ENCODE data around the gene RNASET2. TPM values are rescaled to one million over a fixed set of nuclear protein-coding genes. Genes with fewer than 3 reads are reported as not detected.

RNASET2 gene
- total and polyA plus RNA-seq, 2 of the 13 experiments (the other 11 are each of a cell fraction or from before 2014, with no cell fraction given): 44.6 to 597 TPM

GRCh38 chr6:166951670-166952060 is 4.7 kb downstream of the RNASET2 start:
- H3K36me3 ChIP-seq (replicated peaks in 1 of 2; ENCODE audit: control insufficient read depth in 1 of 2, insufficient read depth in 2 of 2, low read length in 2 of 2): peaks cover 29 to 68% of the 10 kb centered on the region in 2 experiments
- intact Hi-C loops (cut with micrococcal nuclease; ENCODE audit: unreplicated experiment) (loop anchor here (1.0 kb wide), 2 partner anchors 165 to 191 kb away; no protein-coding TSS in a partner anchor), in situ Hi-C loops (cut with HindIII; ENCODE audit: extremely low pct_ligation_motif_present, low pct_unique_long_range_greater_than_20kb) (no loop called here)
- H2AFZ ChIP-seq (ENCODE audit: low read length): no peak overlapping the region
- WGBS (ENCODE audit: low lambda C conversion rate): 87% methylated on average over 3 of the region's 3 CpGs
- FAIRE-seq (no peak), DNase-seq (ENCODE audit: low spot score) (no peak), ATAC-seq (no peak)
- CTCF ChIA-PET (ENCODE audit: low intra/inter-chr PET ratio, low total read pairs): interaction anchor here (2.0 kb wide), 1 partner anchor 165 kb away, joined by 15 read pairs; no protein-coding TSS in a partner anchor
- no peak overlapping the region for H3K4me3 ChIP-seq (replicated peaks in 1 of 3; ENCODE audit: insufficient read depth in 1 of 3, low read depth in 2 of 3, low read length in 3 of 3)
- no TSS peak for BruUV-seq (replicated peaks)
- H3K9ac ChIP-seq (ENCODE audit: insufficient read depth, low read depth, low read length): no peak overlapping the region
- peaks cover 65% of the 10 kb centered on the region for H3K4me1 ChIP-seq (ENCODE audit: insufficient read depth, low read length)
- H3K4me2 ChIP-seq (ENCODE audit: low read depth, low read length): peak overlapping the region; percentile 90; the same call in 1 of the 2 replicates
- peaks cover 56% of the 10 kb centered on the region for H3K79me2 ChIP-seq (ENCODE audit: insufficient read depth, low read length)
- peaks cover 71% of the 10 kb centered on the region for H4K20me1 ChIP-seq (ENCODE audit: insufficient read depth, low read length)
- no peak overlapping the region for H3K27ac ChIP-seq (ENCODE audit: extremely low read length, insufficient read depth, low read length)
- H3K9me3 ChIP-seq (ENCODE audit: low read length): no peaks in the 10 kb centered on the region
- POLR2A ChIA-PET: no interaction called here
- no peaks in the 10 kb centered on the region; a peak in 1 of 5 replicates for H3K27me3 ChIP-seq (ENCODE audit: control insufficient read depth in 1 of 2, insufficient read depth in 2 of 2, low read length in 2 of 2)
- 0 out of 2 replicates have a peak, but pooled peaks have one; percentile 7 for TF ChIP-seq KDM5B (CRISPR knock-in tag; IDR thresholded peaks at IDR 0.05; ENCODE audit: borderline replicate concordance)
- no peak for TF ChIP-seq REXO4 (CRISPR knock-in tag; IDR thresholded peaks at IDR 0.05; ENCODE audit: borderline replicate concordance)
- TF ChIP-seq KDM6A (CRISPR knock-in tag; IDR thresholded peaks at IDR 0.05; ENCODE audit: low read depth): no peak
- no peak for TF ChIP-seq GLI4 (CRISPR knock-in tag; IDR thresholded peaks at IDR 0.05; ENCODE audit: borderline replicate concordance)
- TF ChIP-seq ZNF17 (CRISPR knock-in tag; IDR thresholded peaks at IDR 0.05): peak; percentile 48; the same call in 1 of the 2 replicates
- TF ChIP-seq ZNF232 (CRISPR knock-in tag; IDR thresholded peaks at IDR 0.05; ENCODE audit: borderline replicate concordance): no peak
- TF ChIP-seq SETDB1 (CRISPR knock-in tag; IDR thresholded peaks at IDR 0.05; ENCODE audit: borderline replicate concordance): no peak
- no peak for TF ChIP-seq BORCS8-MEF2B (CRISPR knock-in tag; IDR thresholded peaks at IDR 0.05)
- TF ChIP-seq GFI1 (CRISPR knock-in tag; IDR thresholded peaks at IDR 0.05; ENCODE audit: borderline replicate concordance): peak; percentile 29; the same call in 1 of the 2 replicates
- no peak for TF ChIP-seq ARID3A (IDR thresholded peaks at IDR 0.05; ENCODE audit: low read depth, low read length)
- TF ChIP-seq POGZ (CRISPR knock-in tag; IDR thresholded peaks at IDR 0.05): 0 out of 2 replicates have a peak, but pooled peaks have one; percentile 6
- no peak for TF ChIP-seq SMARCE1 (IDR thresholded peaks at IDR 0.05; ENCODE audit: borderline replicate concordance)
- TF ChIP-seq MAFF (IDR thresholded peaks at IDR 0.05; ENCODE audit: low read depth, low read length): no peak
- no peak for TF ChIP-seq CBX1 (IDR thresholded peaks at IDR 0.05; ENCODE audit: low read depth)
- no peak for TF ChIP-seq ZNF558 (CRISPR knock-in tag; IDR thresholded peaks at IDR 0.05; ENCODE audit: borderline replicate concordance)
- no peak for TF ChIP-seq HMGXB4 (CRISPR knock-in tag; IDR thresholded peaks at IDR 0.05; ENCODE audit: borderline replicate concordance in 1 of 2, low read depth in 1 of 2)
- TF ChIP-seq ZNF414 (CRISPR knock-in tag; IDR thresholded peaks at IDR 0.05): 0 out of 2 replicates have a peak, but pooled peaks have one; percentile 14
- TF ChIP-seq RBAK (CRISPR knock-in tag; IDR thresholded peaks at IDR 0.05): no peak
- TF ChIP-seq TAF15 (IDR thresholded peaks at IDR 0.05; ENCODE audit: low read depth, low read length, poor library complexity, severe bottlenecking): no peak
- no peak for TF ChIP-seq ADNP (CRISPR knock-in tag; IDR thresholded peaks at IDR 0.05)
- no peak for TF ChIP-seq TMF1 (CRISPR knock-in tag; IDR thresholded peaks at IDR 0.05; ENCODE audit: low read depth)
- no peak for TF ChIP-seq ZNF251 (CRISPR knock-in tag; IDR thresholded peaks at IDR 0.05)
- no peak for TF ChIP-seq DNMT1 (CRISPR knock-in tag; IDR thresholded peaks at IDR 0.05)

Data from HepG2 (cell line).